IMR-90 (cell line): ENCODE results near the gene HIPK3.

ENCODE experiments used
- CEBPB ChIP-seq: IDR thresholded peaks from 2 replicates; pipeline ENCODE4 v1.6.1; 2012; ENCODE audit warnings: low read depth, low read length, improper control_type of control experiment
- CTCF ChIP-seq: conservative IDR thresholded peaks from 2 replicates; pipeline ENCODE4 v1.5.1; 2012; ENCODE audit warnings: mild to moderate bottlenecking, low read depth, low read length, improper control_type of control experiment
- MAFK ChIP-seq: IDR thresholded peaks from 2 replicates; pipeline ENCODE4 v1.6.1; 2012; ENCODE audit warnings: low read depth, low read length, improper control_type of control experiment
- MAZ ChIP-seq: IDR thresholded peaks from 2 replicates; pipeline ENCODE4 v1.6.1; 2012; ENCODE audit warnings: low read depth, mild to moderate bottlenecking, low read length, improper control_type of control experiment, moderate library complexity, borderline replicate concordance
- MXI1 ChIP-seq: IDR thresholded peaks from 2 replicates; pipeline ENCODE4 v1.6.1; 2012; ENCODE audit warnings: low read depth, mild to moderate bottlenecking, low read length, moderate library complexity, borderline replicate concordance
- NFE2L2 ChIP-seq: fragments of 150-350 bp; IDR thresholded peaks from 2 replicates; pipeline ENCODE4 v1.6.1; 2016; ENCODE audit warnings: low read depth, mild to moderate bottlenecking, low read length
- POLR2A ChIP-seq: IDR thresholded peaks from 2 replicates; pipeline ENCODE4 v1.6.1; 2012; ENCODE audit warnings: mild to moderate bottlenecking, low read depth, low read length
- RAD21 ChIP-seq: IDR thresholded peaks from 2 replicates; pipeline ENCODE4 v1.6.1; 2012; ENCODE audit warnings: low read length, improper control_type of control experiment
- RCOR1 ChIP-seq: IDR thresholded peaks from 2 replicates; pipeline ENCODE4 v1.6.1; 2012; ENCODE audit warnings: mild to moderate bottlenecking, low read length, improper control_type of control experiment; ENCODE audit not compliant: insufficient replicate concordance
- RFX5 ChIP-seq: IDR thresholded peaks from 2 replicates; pipeline ENCODE4 v1.8.0; 2012; ENCODE audit warnings: low read depth, mild to moderate bottlenecking, low read length, moderate library complexity

GRCh38 chr11:33362051-33362910, 105.1 kb downstream of the HIPK3 start:
- TF ChIP-seq CTCF = peak; percentile 76
- TF ChIP-seq MAZ = no peak
- no peak for TF ChIP-seq CEBPB
- TF ChIP-seq RAD21 = peak; percentile 66
- no peak for TF ChIP-seq MAFK
- no peak for TF ChIP-seq NFE2L2
- no peak for TF ChIP-seq MXI1
- no peak for TF ChIP-seq POLR2A
- TF ChIP-seq RFX5 = no peak
- no peak for TF ChIP-seq RCOR1
